ENCODE data around the gene RGPD6.
"Not testable (repeated sequence)": the region's sequence is repeated elsewhere in the genome, so short reads cannot be mapped to it uniquely, and the experiment has no call there.

RGPD6 gene

GRCh38 chr2:110576763-110577416 is at the start of gene RGPD6:
RGPD6 (minus strand) TSS chr2:110577222; CDS start chr2:110577024, 198 bp downstream.
- not testable (repeated sequence) for DNase-seq (ENCODE audit: low read depth in 2 of 2, low spot score in 1 of 2)

DNA sequence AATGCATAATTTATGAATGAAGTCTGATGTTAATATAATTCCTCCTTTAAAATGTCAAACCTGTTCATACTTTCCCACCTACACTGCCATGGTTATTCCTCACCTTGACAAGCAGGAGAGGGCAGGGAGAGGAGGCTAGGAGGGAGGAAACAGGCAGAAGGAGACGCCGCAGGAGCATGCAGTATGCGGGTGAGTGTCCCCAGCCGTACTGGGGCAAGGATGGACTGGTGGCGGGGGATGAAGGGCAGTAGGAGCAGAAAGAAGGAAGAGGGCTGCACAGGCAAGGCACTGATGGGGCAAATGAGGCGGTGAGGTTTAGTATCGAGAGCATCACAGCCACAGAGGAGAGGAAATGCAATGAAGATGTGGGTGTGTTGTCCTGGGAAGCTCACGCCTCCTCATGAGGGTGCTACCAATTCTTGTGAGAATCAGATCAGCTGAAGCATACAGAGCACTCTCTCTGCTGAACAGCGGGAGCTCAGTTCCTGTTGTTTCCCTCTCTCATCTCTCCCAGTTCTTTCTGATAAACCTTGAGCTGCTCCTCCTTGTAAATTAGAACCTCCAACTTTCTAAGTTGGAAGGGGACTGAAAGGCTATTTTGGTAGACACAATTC is 42.4 kb upstream of the RGPD6 start:
- not testable (repeated sequence) for DNase-seq (ENCODE audit: low read depth in 2 of 2, low spot score in 1 of 2)

DNA sequence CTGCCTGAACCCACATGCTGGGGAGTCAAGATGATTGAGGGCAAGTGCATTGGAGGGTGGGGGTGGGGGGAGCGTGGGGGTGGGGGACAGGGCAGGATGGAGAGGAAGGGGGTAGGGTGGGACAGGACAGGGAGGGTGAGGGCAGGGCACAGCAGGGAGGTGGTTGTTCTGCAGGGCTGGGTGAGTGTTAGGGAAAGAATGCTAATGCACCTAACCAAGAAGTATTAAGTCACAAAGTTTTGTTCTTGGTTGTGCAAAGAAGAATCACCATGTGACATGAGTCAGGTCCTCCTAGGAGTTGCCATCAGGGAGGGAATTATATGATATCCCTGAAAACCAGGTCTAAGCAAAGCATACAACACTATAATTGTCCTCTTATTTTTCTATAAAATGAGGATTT is 36.9 kb upstream of the RGPD6 start:
- DNase-seq (ENCODE audit: low read depth in 2 of 2, low spot score in 1 of 2) = not testable (repeated sequence)

GRCh38 chr2:110610613-110611250 is 33.7 kb upstream of the RGPD6 start:
- DNase-seq (ENCODE audit: low read depth in 2 of 2, low spot score in 1 of 2) = peak in 1 of 2 donors; percentile 12

DNA sequence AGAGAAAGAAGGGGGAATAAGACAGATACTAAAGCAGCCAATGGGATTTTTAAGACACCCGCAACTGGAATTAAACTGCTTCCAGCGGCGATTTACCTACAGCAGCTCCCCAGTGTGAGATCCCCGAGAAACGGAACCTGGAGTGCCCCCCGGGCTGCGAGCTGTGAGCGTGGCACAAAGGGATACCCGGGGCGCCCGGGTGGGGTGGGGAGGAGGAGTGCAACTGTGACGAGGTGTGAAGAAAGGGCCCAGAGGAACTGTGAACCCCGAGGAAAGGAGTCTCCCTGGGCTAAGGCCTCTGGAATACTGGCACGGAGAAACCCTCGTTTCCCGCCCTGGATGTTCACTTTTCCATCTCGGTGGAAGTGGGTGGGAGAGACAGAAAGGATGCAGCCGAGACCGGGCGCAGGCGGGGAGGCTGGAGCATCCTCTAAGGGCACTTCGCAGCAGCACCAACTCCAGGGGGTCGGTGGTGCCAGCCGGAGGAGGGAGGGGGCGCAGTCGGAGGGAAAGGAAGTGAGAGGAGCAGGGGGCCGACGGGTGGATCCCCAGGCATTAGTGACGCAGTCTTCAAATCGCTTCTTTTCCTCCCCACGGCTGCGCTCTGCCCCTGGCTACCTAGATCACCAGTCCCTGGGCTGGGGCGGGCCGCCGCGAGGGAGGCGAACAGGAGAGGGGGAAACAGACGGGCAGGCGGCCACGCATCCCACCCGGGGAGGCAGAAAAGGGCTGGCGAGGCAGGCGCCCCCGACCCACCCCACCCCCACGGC is 33.0 kb upstream of the RGPD6 start:
- not testable (repeated sequence) for DNase-seq (ENCODE audit: low read depth in 2 of 2, low spot score in 1 of 2)

DNA sequence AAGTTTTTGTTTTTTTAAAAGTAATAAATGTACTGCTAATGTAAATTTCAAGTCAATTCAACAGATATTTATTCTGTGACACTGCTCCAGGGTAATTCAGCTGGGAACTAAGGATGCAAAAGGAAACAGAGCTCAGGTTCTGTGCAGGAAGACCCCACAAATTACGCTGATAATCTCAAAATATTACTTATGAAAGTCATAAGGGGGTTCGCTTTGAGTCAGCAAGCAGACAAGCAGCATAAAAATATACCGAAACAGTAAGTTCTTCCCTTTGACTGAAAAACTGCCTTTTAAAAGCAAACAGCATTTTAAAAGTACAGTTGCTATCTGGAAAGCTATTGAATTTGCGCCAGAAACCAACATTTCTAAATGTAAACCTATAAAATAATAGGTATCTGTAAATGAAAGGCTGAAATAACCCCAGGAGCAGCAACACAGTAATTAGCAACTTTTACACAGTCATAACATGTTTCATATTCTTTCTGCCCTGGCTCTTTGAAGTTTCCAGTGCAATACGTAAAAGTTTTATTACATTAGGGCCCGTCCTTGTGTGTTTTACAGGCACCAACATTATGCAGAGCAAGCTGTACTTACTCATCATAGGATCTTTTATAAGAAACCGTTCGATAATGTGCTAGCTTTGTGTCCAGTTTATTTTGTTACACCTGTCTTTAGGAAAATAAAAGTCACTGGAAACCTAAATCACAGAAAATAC is 31.9 kb upstream of the RGPD6 start:
- not testable (repeated sequence) for DNase-seq (ENCODE audit: low read depth in 2 of 2, low spot score in 1 of 2)

- not testable (repeated sequence) for DNase-seq (ENCODE audit: low read depth in 2 of 2, low spot score in 1 of 2)
Observed at GRCh38 chr2:110605057-110605456, 28.0 kb upstream of the RGPD6 start.

- DNase-seq (ENCODE audit: low read depth in 2 of 2, low spot score in 1 of 2) = not testable (repeated sequence)
Observed at GRCh38 chr2:110603917-110604591, 27.0 kb upstream of the RGPD6 start.

- DNase-seq (ENCODE audit: low read depth in 2 of 2, low spot score in 1 of 2) = not testable (repeated sequence)
Observed at GRCh38 chr2:110602139-110602538, 25.1 kb upstream of the RGPD6 start.

GRCh38 chr2:110591973-110592372 is 15.0 kb upstream of the RGPD6 start:
- not testable (repeated sequence) for DNase-seq (ENCODE audit: low read depth in 2 of 2, low spot score in 1 of 2)

- not testable (repeated sequence) for DNase-seq (ENCODE audit: low read depth in 2 of 2, low spot score in 1 of 2)
Observed at GRCh38 chr2:110589677-110590330, 12.8 kb upstream of the RGPD6 start.

GRCh38 chr2:110588520-110588919 is 11.5 kb upstream of the RGPD6 start:
- DNase-seq (ENCODE audit: low read depth in 2 of 2, low spot score in 1 of 2) = not testable (repeated sequence)

DNA sequence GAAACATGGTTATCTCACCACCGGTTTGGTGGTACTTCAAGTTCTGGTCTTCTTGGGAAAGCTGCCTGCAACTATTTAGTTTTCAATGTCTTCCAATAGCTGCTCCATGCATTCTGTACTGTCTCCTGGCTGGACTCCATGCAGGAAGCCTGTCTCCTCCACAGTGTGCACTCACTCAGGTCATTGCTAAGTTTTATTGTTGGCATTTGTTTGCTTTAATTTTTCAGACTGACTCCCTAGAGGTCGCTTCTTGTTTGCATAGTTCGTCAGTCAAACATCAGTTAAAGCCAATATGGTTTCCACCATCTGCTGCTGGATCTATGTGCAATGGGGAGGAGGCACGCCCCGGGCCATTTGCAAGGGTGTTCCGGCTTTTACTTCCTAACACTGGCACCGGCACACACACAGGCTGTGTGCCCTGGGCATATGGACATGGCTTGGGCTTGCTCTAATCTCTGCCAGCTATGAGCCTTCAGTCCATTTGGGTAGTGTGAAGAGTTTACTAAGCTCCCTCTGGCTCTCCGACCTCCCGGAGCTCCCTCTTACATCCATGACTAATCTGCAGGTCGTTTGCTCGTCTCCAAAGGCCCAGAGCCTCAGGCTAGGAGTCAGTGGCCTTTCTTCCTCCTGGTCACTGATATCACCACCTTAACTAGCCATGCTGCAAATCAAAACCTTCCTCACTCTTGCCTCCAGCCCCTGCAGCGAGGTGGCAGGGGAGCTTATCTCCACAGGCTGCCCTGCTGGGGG is 2.4 kb upstream of the RGPD6 start:
- DNase-seq (ENCODE audit: low read depth in 2 of 2, low spot score in 1 of 2) = not testable (repeated sequence)

DNA sequence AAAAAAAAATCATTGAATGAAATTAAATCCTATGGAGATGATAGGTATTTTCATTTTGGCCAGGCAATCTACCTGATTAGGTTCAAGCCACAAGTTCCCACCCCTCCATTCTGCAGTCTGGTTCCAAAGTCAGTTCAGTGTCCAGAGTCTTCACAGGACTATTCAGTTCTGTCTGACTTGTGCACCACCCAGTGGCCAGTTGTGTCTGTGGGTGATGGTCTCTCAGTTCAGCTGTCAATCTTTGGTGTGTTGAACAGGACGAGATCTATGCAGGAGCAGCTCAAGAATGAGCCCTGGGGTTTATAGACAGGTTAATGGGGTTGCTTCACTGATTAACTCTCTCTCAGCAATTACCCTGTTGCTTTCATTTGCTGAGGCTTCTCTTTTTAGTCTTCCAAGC is 1.4 kb upstream of the RGPD6 start:
- DNase-seq (ENCODE audit: low read depth in 2 of 2, low spot score in 1 of 2) = not testable (repeated sequence)

DNA sequence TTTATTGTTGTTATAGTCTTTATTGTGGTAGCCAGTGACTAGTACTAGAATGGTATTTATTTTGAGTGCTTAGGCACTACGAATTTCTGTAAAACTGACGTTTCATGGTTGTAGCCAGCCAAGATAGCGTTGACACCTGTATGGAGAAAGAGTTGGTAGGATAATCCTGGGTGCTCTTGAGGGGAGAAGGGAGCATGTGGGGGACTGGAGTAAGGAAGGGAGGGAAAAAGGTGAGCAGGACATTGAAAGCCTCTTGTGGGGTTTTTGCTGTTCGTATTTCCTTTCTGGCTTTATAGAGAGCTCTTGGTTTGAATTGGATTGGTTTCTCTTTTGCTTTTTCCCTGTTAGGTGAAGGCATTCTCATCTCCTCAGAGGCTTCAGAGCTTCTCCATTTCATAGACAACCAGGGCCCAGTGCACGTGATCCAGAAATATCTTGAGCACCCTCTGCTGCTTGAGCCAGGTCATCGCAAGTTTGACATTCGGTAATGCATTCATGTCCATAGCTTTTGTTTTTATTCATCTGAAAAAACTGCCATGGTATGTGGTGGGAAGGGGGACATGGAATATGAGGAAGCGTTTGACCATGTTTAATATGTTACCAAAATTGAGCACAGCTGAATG is 77.2 kb downstream of the RGPD6 start:
- DNase-seq (ENCODE audit: low read depth in 2 of 2, low spot score in 1 of 2) = not testable (repeated sequence)

DNA sequence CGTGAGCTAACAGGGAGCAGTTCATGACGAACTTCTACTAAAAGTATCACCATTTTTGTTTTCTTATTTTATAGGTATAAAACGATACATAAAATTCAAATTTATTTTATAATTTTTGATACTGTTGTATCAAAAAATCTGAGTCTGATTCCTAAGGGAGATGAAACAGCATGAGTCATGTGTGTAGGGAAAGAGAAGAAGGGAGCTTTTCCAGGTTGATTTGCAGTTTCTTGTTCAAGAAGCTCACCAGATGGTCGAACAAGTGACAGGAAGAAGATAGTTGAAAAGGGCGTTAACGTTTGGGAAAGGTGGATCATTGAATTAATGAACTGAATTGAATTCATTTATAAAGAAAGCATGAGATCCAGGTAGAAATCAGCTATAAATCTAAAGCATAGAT is 81.0 kb downstream of the RGPD6 start:
- DNase-seq (ENCODE audit: low read depth in 2 of 2, low spot score in 1 of 2) = not testable (repeated sequence)

- not testable (repeated sequence) for DNase-seq (ENCODE audit: low read depth in 2 of 2, low spot score in 1 of 2)
Observed at GRCh38 chr2:110494488-110494887, 82.5 kb downstream of the RGPD6 start.

DNA sequence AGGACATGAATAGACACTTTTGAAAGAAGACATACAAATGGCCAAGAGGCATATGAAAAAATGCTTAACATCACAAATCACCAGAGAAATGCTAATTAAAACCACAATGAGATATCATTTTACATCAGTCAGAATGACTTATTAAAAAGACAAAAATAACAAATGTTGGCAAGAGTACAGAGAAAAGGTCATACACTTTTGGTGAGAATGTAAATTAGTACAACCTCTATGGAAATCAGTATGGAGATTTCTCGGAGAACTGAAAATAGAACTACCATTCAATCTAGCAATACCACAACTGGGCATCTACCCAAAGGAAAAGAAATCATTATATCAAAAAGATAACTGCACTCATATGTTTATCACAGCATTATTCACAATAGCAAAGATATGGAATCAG is 88.0 kb downstream of the RGPD6 start:
- not testable (repeated sequence) for DNase-seq (ENCODE audit: low read depth in 2 of 2, low spot score in 1 of 2)

DNA sequence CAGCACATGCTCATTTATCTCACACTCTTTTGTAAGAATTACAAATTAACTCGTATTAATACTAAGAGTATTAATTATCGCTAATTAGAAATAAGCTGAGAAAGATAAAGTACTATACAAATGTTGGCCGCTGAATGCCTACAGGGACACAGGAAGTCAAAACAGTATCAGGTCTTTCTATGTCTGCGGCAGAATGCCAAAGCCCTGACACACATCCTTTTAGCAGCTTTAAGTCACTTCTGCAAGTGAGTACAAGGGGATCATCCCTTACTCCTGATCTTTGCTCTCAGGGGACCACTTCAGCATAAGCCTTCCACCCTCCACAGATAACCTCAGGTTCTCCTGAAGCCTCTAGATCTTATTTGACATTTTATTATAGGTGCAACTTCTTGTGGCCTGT is 94.3 kb downstream of the RGPD6 start:
- not testable (repeated sequence) for DNase-seq (ENCODE audit: low read depth in 2 of 2, low spot score in 1 of 2)
